HG03103 (cell line): ENCODE measurements around the gene CXCL17.

Experiments used
- ATAC-seq: cut with Tn5 transposase; IDR thresholded peaks from one replicate; pipeline ENCODE4 v1.9.1; 2021; ENCODE audit warnings: low read depth; ENCODE audit not compliant: unreplicated experiment

CXCL17 gene

GRCh38 chr19:42401365-42402303 is 41.1 kb downstream of the CXCL17 start:
- no peak for ATAC-seq

GRCh38 chr19:42400404-42400803 is 42.3 kb downstream of the CXCL17 start:
- no peak for ATAC-seq

GRCh38 chr19:42397263-42398166 is 45.2 kb downstream of the CXCL17 start:
- ATAC-seq: no peak

GRCh38 chr19:42396381-42397262 is 46.1 kb downstream of the CXCL17 start:
- ATAC-seq: peak; percentile 91

- no peak for ATAC-seq
Measured at GRCh38 chr19:42394751-42395150, 48.0 kb downstream of the CXCL17 start.

GRCh38 chr19:42392165-42392564 is 50.6 kb downstream of the CXCL17 start:
- ATAC-seq: no peak

GRCh38 chr19:42389899-42390298 is 52.8 kb downstream of the CXCL17 start, which contains the start of gene CNFN:
Gene CNFN, minus strand, starts transcription at chr19:42390297. Its CDS starts 1,260 bp downstream, at chr19:42389037.
- no peak for ATAC-seq

- no peak for ATAC-seq
Measured at GRCh38 chr19:42388851-42389489, 53.8 kb downstream of the CXCL17 start.

- no peak for ATAC-seq
Measured at GRCh38 chr19:42386974-42387707, 55.6 kb downstream of the CXCL17 start.

GRCh38 chr19:42380155-42380554 is 62.6 kb downstream of the CXCL17 start:
- ATAC-seq: no peak
